HepG2 (cell line): ENCODE results near the gene API5. TPM values are rescaled to one million over a fixed set of nuclear protein-coding genes. Genes with fewer than 3 reads are reported as not detected.

Experiments
- CEBPG ChIP-seq: IDR thresholded peaks from 2 replicates; pipeline ENCODE4 v1.6.1; 2016
- CHD4 ChIP-seq: fragments of 200-600 bp; sonication (generic); IDR thresholded peaks from 2 replicates; pipeline ENCODE4 v1.7.0; 2017; ENCODE audit warnings: mild to moderate bottlenecking, low read length, borderline replicate concordance
- DMAP1 ChIP-seq: IDR thresholded peaks from 2 replicates; pipeline ENCODE4 v1.6.1; 2016
- JUND ChIP-seq: sonication (generic); formaldehyde crosslinking; IDR thresholded peaks from 2 replicates; pipeline ENCODE4 v1.8.0; 2022; ENCODE audit warnings: mild to moderate bottlenecking, missing genetic modification reagents
- KDM5A ChIP-seq: fragments of 200-600 bp; sonication (generic); IDR thresholded peaks from 2 replicates; pipeline ENCODE4 v1.7.0; 2018; ENCODE audit warnings: antibody characterized with exemption, mild to moderate bottlenecking, low read length, borderline replicate concordance
- KLF6 ChIP-seq: IDR thresholded peaks from 2 replicates; pipeline ENCODE4 v1.8.0; 2016; ENCODE audit warnings: missing biosample characterization, missing genetic modification reagents
- MYNN ChIP-seq: sonication (generic); formaldehyde crosslinking; IDR thresholded peaks from 2 replicates; pipeline ENCODE4 v1.4.0; 2020; ENCODE audit warnings: mild to moderate bottlenecking, low read depth, missing genetic modification reagents
- PHB2 ChIP-seq: fragments of 450-650 bp; IDR thresholded peaks from 2 replicates; pipeline ENCODE4 v1.6.1; 2018; ENCODE audit not compliant: partially characterized antibody
- PLSCR1 ChIP-seq: sonication (generic); formaldehyde crosslinking; IDR thresholded peaks from 2 replicates; pipeline ENCODE4 v1.5.0; 2020; ENCODE audit warnings: missing genetic modification reagents, mild to moderate bottlenecking, borderline replicate concordance
- POLR2A ChIP-seq, 2 experiments: IDR thresholded peaks; 2 replicates each; pipeline ENCODE4 v1.6.1; 2011; ENCODE audit warnings: low read depth in 2 of 2, low read length in 2 of 2, mild to moderate bottlenecking in 1 of 2, moderate library complexity in 1 of 2; ENCODE audit not compliant: insufficient read depth in 1 of 2
- RFX1 ChIP-seq: fragments of 450-650 bp; IDR thresholded peaks from 2 replicates; pipeline ENCODE4 v1.6.1; 2017
- RORA ChIP-seq: sonication (generic); formaldehyde crosslinking; IDR thresholded peaks from 2 replicates; pipeline ENCODE4 v1.5.0; 2020; ENCODE audit warnings: mild to moderate bottlenecking, missing genetic modification reagents, moderate library complexity
- SYNCRIP ChIP-seq: fragments of 200-400 bp; formaldehyde crosslinking; IDR thresholded peaks from 2 replicates; pipeline ENCODE4 v1.6.1; 2018; ENCODE audit warnings: mild to moderate bottlenecking, low read depth, low read length; ENCODE audit not compliant: insufficient read depth
- TFAP4 ChIP-seq: sonication (generic); IDR thresholded peaks from 2 replicates; pipeline ENCODE4 v1.6.1; 2016; ENCODE audit warnings: low read depth, borderline replicate concordance
- ZKSCAN8 ChIP-seq: IDR thresholded peaks from 2 replicates; pipeline ENCODE4 v1.6.1; 2016; ENCODE audit warnings: borderline replicate concordance, missing genetic modification reagents, missing compliant biosample characterization
- ZNF143 ChIP-seq: sonication (generic); formaldehyde crosslinking; IDR thresholded peaks from 2 replicates; pipeline ENCODE4 v1.4.0; 2020; ENCODE audit warnings: missing genetic modification reagents
- ZNF263 ChIP-seq: sonication (generic); formaldehyde crosslinking; IDR thresholded peaks from 2 replicates; pipeline ENCODE4 v1.4.0; 2020; ENCODE audit warnings: missing genetic modification reagents
- ZNF337 ChIP-seq: sonication (generic); formaldehyde crosslinking; IDR thresholded peaks from 2 replicates; pipeline ENCODE4 v1.5.1; 2020; ENCODE audit warnings: missing genetic modification reagents, low read depth, mild to moderate bottlenecking, borderline replicate concordance
- ZSCAN29 ChIP-seq: sonication (generic); formaldehyde crosslinking; conservative IDR thresholded peaks from 2 replicates; pipeline ENCODE4 v1.4.0; 2020; ENCODE audit warnings: mild to moderate bottlenecking, missing genetic modification reagents
- polyA plus RNA-seq, 8 experiments: library from polyadenylated mRNA; depleted of rRNA in 3 of 8; stranded (reverse) in 7 of 8; unstranded in 1 of 8; fragments of >200 nt; fragmentation: Illumina TruSeq in 4 of 8; extraction: Trizol in 4 of 8; gene quantifications; 2 replicates each; pipeline versions ENCODE4 v1.2.1 to v1.2.3, GENCODE V29; 2011 to 2016; ENCODE audit warnings: low read depth in 4 of 8, missing spikeins in 1 of 8, mixed read lengths in 1 of 8; ENCODE audit not compliant: insufficient read depth in 1 of 8
- total RNA-seq, 5 experiments: library from RNA; depleted of rRNA; stranded (reverse); fragments of >200 nt; fragmentation: Illumina TruSeq; extraction: Trizol; gene quantifications; 2 replicates each; pipeline ENCODE4 v1.2.3, GENCODE V29; 2016; ENCODE audit warnings: low read depth in 1 of 5
- TF ChIP-seq, protein P1 (sequence below): sonication (generic); formaldehyde crosslinking; IDR thresholded peaks from 2 replicates; pipeline ENCODE4 v1.5.1; 2020; ENCODE audit warnings: mild to moderate bottlenecking, missing genetic modification reagents, borderline replicate concordance
- TF ChIP-seq, protein P2 (sequence below): IDR thresholded peaks from 2 replicates; pipeline ENCODE4 v1.6.1; 2012; ENCODE audit warnings: low read length, improper control_type of control experiment

Gene API5
- total and polyA plus RNA-seq, 2 of the 13 experiments (the other 11 are each of a cell fraction or from before 2014, with no cell fraction given), result 21.6 to 59.0 TPM

- TF ChIP-seq, protein P1, sequence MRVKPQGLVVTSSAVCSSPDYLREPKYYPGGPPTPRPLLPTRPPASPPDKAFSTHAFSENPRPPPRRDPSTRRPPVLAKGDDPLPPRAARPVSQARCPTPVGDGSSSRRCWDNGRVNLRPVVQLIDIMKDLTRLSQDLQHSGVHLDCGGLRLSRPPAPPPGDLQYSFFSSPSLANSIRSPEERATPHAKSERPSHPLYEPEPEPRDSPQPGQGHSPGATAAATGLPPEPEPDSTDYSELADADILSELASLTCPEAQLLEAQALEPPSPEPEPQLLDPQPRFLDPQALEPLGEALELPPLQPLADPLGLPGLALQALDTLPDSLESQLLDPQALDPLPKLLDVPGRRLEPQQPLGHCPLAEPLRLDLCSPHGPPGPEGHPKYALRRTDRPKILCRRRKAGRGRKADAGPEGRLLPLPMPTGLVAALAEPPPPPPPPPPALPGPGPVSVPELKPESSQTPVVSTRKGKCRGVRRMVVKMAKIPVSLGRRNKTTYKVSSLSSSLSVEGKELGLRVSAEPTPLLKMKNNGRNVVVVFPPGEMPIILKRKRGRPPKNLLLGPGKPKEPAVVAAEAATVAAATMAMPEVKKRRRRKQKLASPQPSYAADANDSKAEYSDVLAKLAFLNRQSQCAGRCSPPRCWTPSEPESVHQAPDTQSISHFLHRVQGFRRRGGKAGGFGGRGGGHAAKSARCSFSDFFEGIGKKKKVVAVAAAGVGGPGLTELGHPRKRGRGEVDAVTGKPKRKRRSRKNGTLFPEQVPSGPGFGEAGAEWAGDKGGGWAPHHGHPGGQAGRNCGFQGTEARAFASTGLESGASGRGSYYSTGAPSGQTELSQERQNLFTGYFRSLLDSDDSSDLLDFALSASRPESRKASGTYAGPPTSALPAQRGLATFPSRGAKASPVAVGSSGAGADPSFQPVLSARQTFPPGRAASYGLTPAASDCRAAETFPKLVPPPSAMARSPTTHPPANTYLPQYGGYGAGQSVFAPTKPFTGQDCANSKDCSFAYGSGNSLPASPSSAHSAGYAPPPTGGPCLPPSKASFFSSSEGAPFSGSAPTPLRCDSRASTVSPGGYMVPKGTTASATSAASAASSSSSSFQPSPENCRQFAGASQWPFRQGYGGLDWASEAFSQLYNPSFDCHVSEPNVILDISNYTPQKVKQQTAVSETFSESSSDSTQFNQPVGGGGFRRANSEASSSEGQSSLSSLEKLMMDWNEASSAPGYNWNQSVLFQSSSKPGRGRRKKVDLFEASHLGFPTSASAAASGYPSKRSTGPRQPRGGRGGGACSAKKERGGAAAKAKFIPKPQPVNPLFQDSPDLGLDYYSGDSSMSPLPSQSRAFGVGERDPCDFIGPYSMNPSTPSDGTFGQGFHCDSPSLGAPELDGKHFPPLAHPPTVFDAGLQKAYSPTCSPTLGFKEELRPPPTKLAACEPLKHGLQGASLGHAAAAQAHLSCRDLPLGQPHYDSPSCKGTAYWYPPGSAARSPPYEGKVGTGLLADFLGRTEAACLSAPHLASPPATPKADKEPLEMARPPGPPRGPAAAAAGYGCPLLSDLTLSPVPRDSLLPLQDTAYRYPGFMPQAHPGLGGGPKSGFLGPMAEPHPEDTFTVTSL, result no peak; the same call in 1 of the 2 replicates
- no peak for TF ChIP-seq PHB2
- TF ChIP-seq KDM5A, result peak; percentile 78; the same call in 1 of the 2 replicates
- 0 out of 2 replicates have a peak, but pooled peaks have one; percentile 33 for TF ChIP-seq ZNF143
- no peak for TF ChIP-seq JUND (CRISPR knock-in tag)
- TF ChIP-seq, protein P2, sequence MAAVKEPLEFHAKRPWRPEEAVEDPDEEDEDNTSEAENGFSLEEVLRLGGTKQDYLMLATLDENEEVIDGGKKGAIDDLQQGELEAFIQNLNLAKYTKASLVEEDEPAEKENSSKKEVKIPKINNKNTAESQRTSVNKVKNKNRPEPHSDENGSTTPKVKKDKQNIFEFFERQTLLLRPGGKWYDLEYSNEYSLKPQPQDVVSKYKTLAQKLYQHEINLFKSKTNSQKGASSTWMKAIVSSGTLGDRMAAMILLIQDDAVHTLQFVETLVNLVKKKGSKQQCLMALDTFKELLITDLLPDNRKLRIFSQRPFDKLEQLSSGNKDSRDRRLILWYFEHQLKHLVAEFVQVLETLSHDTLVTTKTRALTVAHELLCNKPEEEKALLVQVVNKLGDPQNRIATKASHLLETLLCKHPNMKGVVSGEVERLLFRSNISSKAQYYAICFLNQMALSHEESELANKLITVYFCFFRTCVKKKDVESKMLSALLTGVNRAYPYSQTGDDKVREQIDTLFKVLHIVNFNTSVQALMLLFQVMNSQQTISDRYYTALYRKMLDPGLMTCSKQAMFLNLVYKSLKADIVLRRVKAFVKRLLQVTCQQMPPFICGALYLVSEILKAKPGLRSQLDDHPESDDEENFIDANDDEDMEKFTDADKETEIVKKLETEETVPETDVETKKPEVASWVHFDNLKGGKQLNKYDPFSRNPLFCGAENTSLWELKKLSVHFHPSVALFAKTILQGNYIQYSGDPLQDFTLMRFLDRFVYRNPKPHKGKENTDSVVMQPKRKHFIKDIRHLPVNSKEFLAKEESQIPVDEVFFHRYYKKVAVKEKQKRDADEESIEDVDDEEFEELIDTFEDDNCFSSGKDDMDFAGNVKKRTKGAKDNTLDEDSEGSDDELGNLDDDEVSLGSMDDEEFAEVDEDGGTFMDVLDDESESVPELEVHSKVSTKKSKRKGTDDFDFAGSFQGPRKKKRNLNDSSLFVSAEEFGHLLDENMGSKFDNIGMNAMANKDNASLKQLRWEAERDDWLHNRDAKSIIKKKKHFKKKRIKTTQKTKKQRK, result no peak
- TF ChIP-seq PLSCR1 (CRISPR knock-in tag), result no peak
- peak; percentile 89; the same call in 1 of the 2 replicates for TF ChIP-seq ZSCAN29
- no peak for TF ChIP-seq SYNCRIP
- TF ChIP-seq RORA (CRISPR knock-in tag), result no peak
- no peak for TF ChIP-seq KLF6
- TF ChIP-seq CEBPG (CRISPR knock-in tag), result 0 out of 2 replicates have a peak, but pooled peaks have one; percentile 4
- TF ChIP-seq DMAP1, result peak; percentile 84
- no peak for TF ChIP-seq ZNF337 (CRISPR knock-in tag)
- TF ChIP-seq POLR2A (IDR thresholded peaks at IDR 0.05; ENCODE audit: insufficient read depth in 1 of 2, low read depth in 2 of 2, low read length in 2 of 2), result peak; percentile 93 to 97
- no peak for TF ChIP-seq MYNN (CRISPR knock-in tag)
- TF ChIP-seq ZKSCAN8 (CRISPR knock-in tag), result peak; percentile 13; the same call in 1 of the 2 replicates
- TF ChIP-seq ZNF263 (CRISPR knock-in tag), result no peak; the same call in 1 of the 2 replicates
- no peak for TF ChIP-seq RFX1
- peak; percentile 30; the same call in 1 of the 2 replicates for TF ChIP-seq TFAP4
- TF ChIP-seq CHD4, result no peak
Observed at GRCh38 chr11:43358801-43359421, 47.1 kb downstream of the API5 start, which contains the start of gene TTC17 (continued).
